Stimulated activated CD8-positive, alpha-beta memory T cell treated with anti-CD3 and anti-CD28 coated beads, Interleukin-15, amount 100 ng/mL, for 48 hours (primary cell): ENCODE results near the gene MTHFD1.

Source experiments
- DNase-seq, 2 donors: peaks; one replicate each; pipeline ENCODE4 v3.0.0-alpha.2; 2020; ENCODE audit warnings: low read depth in 2 of 2

MTHFD1 gene

GRCh38 chr14:64447876-64448670, 59.9 kb downstream of the MTHFD1 start:
- peak in 1 of 2 donors; percentile 31 for DNase-seq

GRCh38 chr14:64450255-64450654, 62.1 kb downstream of the MTHFD1 start:
- DNase-seq = peak in 1 of 2 donors; percentile 11

GRCh38 chr14:64454671-64455070, 66.5 kb downstream of the MTHFD1 start:
- no peak for DNase-seq

GRCh38 chr14:64459405-64460136, 71.4 kb downstream of the MTHFD1 start:
- DNase-seq = no peak

GRCh38 chr14:64461221-64461620, 73.1 kb downstream of the MTHFD1 start:
- DNase-seq = no peak

- no peak for DNase-seq
Measured at GRCh38 chr14:64463195-64463594, 75.0 kb downstream of the MTHFD1 start.

GRCh38 chr14:64463873-64464272, 75.7 kb downstream of the MTHFD1 start:
- no peak for DNase-seq

GRCh38 chr14:64464651-64465050, 76.5 kb downstream of the MTHFD1 start:
- no peak for DNase-seq

- DNase-seq = peak; percentile 36 to 38
Measured at GRCh38 chr14:64465191-64465822, 77.2 kb downstream of the MTHFD1 start, which contains the start of gene AKAP5. Gene AKAP5 (plus strand): TSS chr14:64465499. CDS start chr14:64468395, 2,896 bp downstream.

- DNase-seq = no peak
Measured at GRCh38 chr14:64465831-64466554, 77.8 kb downstream of the MTHFD1 start.

GRCh38 chr14:64467101-64467500, 78.9 kb downstream of the MTHFD1 start:
- no peak for DNase-seq

- no peak for DNase-seq
Measured at GRCh38 chr14:64467566-64467965, 79.4 kb downstream of the MTHFD1 start.

GRCh38 chr14:64468451-64468850, 80.3 kb downstream of the MTHFD1 start:
- no peak for DNase-seq

GRCh38 chr14:64474041-64474440, 85.9 kb downstream of the MTHFD1 start:
- no peak for DNase-seq

- DNase-seq = no peak
Measured at GRCh38 chr14:64474698-64475097, 86.5 kb downstream of the MTHFD1 start.

- no peak for DNase-seq
Measured at GRCh38 chr14:64475585-64476273, 87.6 kb downstream of the MTHFD1 start.

- DNase-seq = no peak
Measured at GRCh38 chr14:64476438-64476837, 88.3 kb downstream of the MTHFD1 start.

- DNase-seq = no peak
Measured at GRCh38 chr14:64478634-64479250, 90.6 kb downstream of the MTHFD1 start.

- no peak for DNase-seq
Measured at GRCh38 chr14:64488590-64489099, 100.5 kb downstream of the MTHFD1 start.

GRCh38 chr14:64491637-64492036, 103.5 kb downstream of the MTHFD1 start:
- DNase-seq = no peak

GRCh38 chr14:64493455-64493854, 105.3 kb downstream of the MTHFD1 start:
- DNase-seq = no peak
